WTC11 (cell line): ENCODE results near the gene MAP4. TPM values are rescaled to one million over a fixed set of nuclear protein-coding genes. Genes with fewer than 3 reads are reported as not detected.
"Not testable (repeated sequence)": the region's sequence is repeated elsewhere in the genome, so short reads cannot be mapped to it uniquely, and the experiment has no call there.

Experiments
- ATAC-seq: fragments of 200-7000 bp; cut with Tn5 transposase; 2 replicates; pipeline ENCODE4 v1.10.0; 2021; ENCODE audit warnings: mild to moderate bottlenecking, moderate library complexity
- CTCF ChIA-PET: fragments of 300-600 bp; sonication (Branson Sonifier 250); formaldehyde crosslinking; loops from one replicate; lab custom pipeline; 2021; ENCODE audit warnings: antibody characterized with exemption; lab: Charles Lee
- POLR2A ChIA-PET: fragments of 350-600 bp; sonication (Branson Sonifier 250); formaldehyde crosslinking; loops from one replicate; lab custom pipeline; 2021; ENCODE audit warnings: antibody characterized with exemption; lab: Charles Lee
- DNase-seq: peaks from one replicate; pipeline ENCODE4 v3.0.0; 2021; ENCODE audit warnings: low spot score
- H3K27ac Mint-ChIP-seq: 2 replicates; pipeline ENCODE4 v1.8.0; 2021; ENCODE audit warnings: mixed read lengths
- H3K27me3 Mint-ChIP-seq: 2 replicates; pipeline ENCODE4 v1.8.0; 2021; ENCODE audit warnings: low read depth, mild to moderate bottlenecking, moderate library complexity, mixed read lengths
- H3K36me3 Mint-ChIP-seq: 2 replicates; pipeline ENCODE4 v1.8.0; 2021; ENCODE audit warnings: mixed read lengths
- H3K4me1 Mint-ChIP-seq: 2 replicates; pipeline ENCODE4 v1.8.0; 2022; ENCODE audit warnings: mixed read lengths
- H3K4me3 Mint-ChIP-seq: 2 replicates; pipeline ENCODE4 v1.8.0; 2021; ENCODE audit warnings: mild to moderate bottlenecking, moderate library complexity, mixed read lengths
- H3K9me3 Mint-ChIP-seq: 2 replicates; pipeline ENCODE4 v1.8.0; 2021; ENCODE audit warnings: mixed read lengths
- AFF4 ChIP-seq: sonication (generic); formaldehyde crosslinking; IDR thresholded peaks from 2 replicates; pipeline ENCODE4 v1.8.1; 2023; ENCODE audit warnings: mild to moderate bottlenecking, missing genetic modification reagents, borderline replicate concordance
- ARID4B ChIP-seq: sonication (generic); formaldehyde crosslinking; IDR thresholded peaks from 2 replicates; pipeline ENCODE4 v1.8.0; 2023; ENCODE audit warnings: missing genetic modification reagents, mild to moderate bottlenecking, borderline replicate concordance
- ATF3 ChIP-seq: sonication (generic); formaldehyde crosslinking; conservative IDR thresholded peaks from 2 replicates; pipeline ENCODE4 v1.8.1; 2022; ENCODE audit warnings: mild to moderate bottlenecking, missing genetic modification reagents
- CBFB ChIP-seq: sonication (generic); formaldehyde crosslinking; IDR thresholded peaks from 2 replicates; pipeline ENCODE4 v1.8.1; 2022; ENCODE audit warnings: mild to moderate bottlenecking, low read depth, missing genetic modification reagents
- ELF4 ChIP-seq: sonication (generic); formaldehyde crosslinking; IDR thresholded peaks from 2 replicates; pipeline ENCODE4 v1.8.1; 2022; ENCODE audit warnings: low read depth, mild to moderate bottlenecking, moderate library complexity, missing genetic modification reagents
- ERG ChIP-seq: fragments of 250-450 bp; sonication (Bioruptor Pico); IDR thresholded peaks from 2 replicates; pipeline ENCODE4 v1.8.0; 2021; ENCODE audit warnings: mild to moderate bottlenecking
- ESRRA ChIP-seq: sonication (generic); formaldehyde crosslinking; IDR thresholded peaks from 2 replicates; pipeline ENCODE4 v1.8.1; 2022; ENCODE audit warnings: mild to moderate bottlenecking, missing genetic modification reagents, borderline replicate concordance
- GTF2I ChIP-seq: fragments of 250-450 bp; sonication (Bioruptor Pico); conservative IDR thresholded peaks from 2 replicates; pipeline ENCODE4 v1.4.0; 2021; ENCODE audit warnings: mild to moderate bottlenecking
- IRF1 ChIP-seq: sonication (generic); formaldehyde crosslinking; IDR thresholded peaks from 2 replicates; pipeline ENCODE4 v1.8.0; 2023; ENCODE audit warnings: missing genetic modification reagents
- NR1H2 ChIP-seq: sonication (generic); formaldehyde crosslinking; IDR thresholded peaks from 2 replicates; pipeline ENCODE4 v1.9.0; 2021; ENCODE audit warnings: mild to moderate bottlenecking, moderate library complexity, missing genetic modification reagents
- NR3C1 ChIP-seq: sonication (generic); formaldehyde crosslinking; conservative IDR thresholded peaks from 2 replicates; pipeline ENCODE4 v1.8.1; 2023; ENCODE audit warnings: low read depth, mild to moderate bottlenecking, missing genetic modification reagents
- PRRX2 ChIP-seq: fragments of 250-450 bp; sonication (Bioruptor Pico); IDR thresholded peaks from 2 replicates; pipeline ENCODE4 v1.8.0; 2021; ENCODE audit warnings: mild to moderate bottlenecking
- SP1 ChIP-seq: sonication (generic); formaldehyde crosslinking; conservative IDR thresholded peaks from 2 replicates; pipeline ENCODE4 v1.8.1; 2022; ENCODE audit warnings: missing genetic modification reagents
- TEAD4 ChIP-seq: sonication (generic); formaldehyde crosslinking; IDR thresholded peaks from 2 replicates; pipeline ENCODE4 v1.8.0; 2022; ENCODE audit warnings: mild to moderate bottlenecking, missing genetic modification reagents
- TP53 ChIP-seq: sonication (generic); formaldehyde crosslinking; IDR thresholded peaks from 2 replicates; pipeline ENCODE4 v1.8.1; 2023; ENCODE audit warnings: mild to moderate bottlenecking, missing genetic modification reagents
- ZBTB43 ChIP-seq: sonication (generic); formaldehyde crosslinking; IDR thresholded peaks from 2 replicates; pipeline ENCODE4 v1.8.1; 2023; ENCODE audit warnings: mild to moderate bottlenecking, missing genetic modification reagents
- ZMAT4 ChIP-seq: fragments of 250-450 bp; sonication (Bioruptor Pico); IDR thresholded peaks from 2 replicates; pipeline ENCODE4 v1.9.0; 2021; ENCODE audit warnings: mild to moderate bottlenecking
- ZNF121 ChIP-seq: sonication (generic); formaldehyde crosslinking; IDR thresholded peaks from 2 replicates; pipeline ENCODE4 v1.8.0; 2023; ENCODE audit warnings: missing genetic modification reagents
- ZNF232 ChIP-seq: sonication (generic); formaldehyde crosslinking; IDR thresholded peaks from 2 replicates; pipeline ENCODE4 v1.8.0; 2022; ENCODE audit warnings: mild to moderate bottlenecking, missing genetic modification reagents
- ZNF263 ChIP-seq: sonication (generic); formaldehyde crosslinking; IDR thresholded peaks from 2 replicates; pipeline ENCODE4 v1.8.1; 2022; ENCODE audit warnings: low read depth, mild to moderate bottlenecking, moderate library complexity, missing genetic modification reagents
- total RNA-seq: library from RNA; stranded (reverse); gene quantifications from 3 replicates; pipeline ENCODE4 v1.2.3, GENCODE V29; 2021

Gene MAP4
- total RNA-seq, 1 experiment from 2014 or later, result 199 TPM

- TF ChIP-seq TEAD4 (CRISPR knock-in tag) (no peak), ESRRA (CRISPR knock-in tag) (no peak), CBFB (no peak), ZNF121 (CRISPR knock-in tag) (no peak)
Measured at GRCh38 chr3:47838503-47838902, 177.7 kb downstream of the MAP4 start (continued).

- H3K27ac Mint-ChIP-seq, result peak overlapping the region; percentile 67
- H3K27me3 Mint-ChIP-seq, result no peaks in the 10 kb centered on the region
- ChIA-PET CTCF (interaction anchor here (0.6 to 8.9 kb wide), 52 partner anchors 10 to 416 kb away, joined by 3 to 145 read pairs (median 5); partner anchors contain the start of genes DHX30 and ZNF589), POLR2A (interaction anchor here (0.6 to 2.6 kb wide), 3 partner anchors 12 to 315 kb away, joined by 3 to 15 read pairs (median 4); no protein-coding TSS in a partner anchor)
- peak; percentile 20 for ATAC-seq
- H3K4me1 Mint-ChIP-seq, result peaks cover 27% of the 10 kb centered on the region
- H3K9me3 Mint-ChIP-seq, result no peaks in the 10 kb centered on the region
- peaks cover 67% of the 10 kb centered on the region for H3K36me3 Mint-ChIP-seq
- no peak overlapping the region for H3K4me3 Mint-ChIP-seq
- no peak for DNase-seq
- TF ChIP-seq ELF4 (CRISPR knock-in tag), result no peak
- TF ChIP-seq ZNF263, result no peak
- TF ChIP-seq ZNF121 (CRISPR knock-in tag), result no peak
- no peak for TF ChIP-seq NR1H2 (CRISPR knock-in tag)
- TF ChIP-seq NR3C1 (CRISPR knock-in tag), result no peak
- TF ChIP-seq GTF2I (CRISPR knock-in tag), result no peak
- TF ChIP-seq IRF1 (CRISPR knock-in tag), result no peak
- no peak for TF ChIP-seq ATF3 (CRISPR knock-in tag)
- TF ChIP-seq ARID4B (CRISPR knock-in tag), result no peak
- no peak for TF ChIP-seq SP1
- TF ChIP-seq ZBTB43 (CRISPR knock-in tag), result no peak
- no peak for TF ChIP-seq TP53 (CRISPR knock-in tag)
- no peak for TF ChIP-seq AFF4 (CRISPR knock-in tag)
- TF ChIP-seq ZMAT4, result no peak
- no peak for TF ChIP-seq ZNF232 (CRISPR knock-in tag)
- no peak for TF ChIP-seq ERG (CRISPR knock-in tag)
- TF ChIP-seq PRRX2, result no peak
Measured at GRCh38 chr3:47836986-47837385, 179.2 kb downstream of the MAP4 start.

- H3K9me3 Mint-ChIP-seq, H3K27me3 Mint-ChIP-seq, H3K27ac Mint-ChIP-seq, ATAC-seq, H3K4me3 Mint-ChIP-seq, H3K4me1 Mint-ChIP-seq, POLR2A ChIA-PET, DNase-seq: not testable (repeated sequence)
- H3K36me3 Mint-ChIP-seq, result peaks cover 64% of the 10 kb centered on the region
- CTCF ChIA-PET, result interaction anchor here (0.6 kb wide), 1 partner anchor 295 kb away, joined by 4 read pairs; no protein-coding TSS in a partner anchor
Measured at GRCh38 chr3:47829482-47829881, 186.7 kb downstream of the MAP4 start.
